ENCODE results near the gene CCDC136. TPM values are rescaled to one million over a fixed set of nuclear protein-coding genes. Genes with fewer than 3 reads are reported as not detected.

The CCDC136 gene
- total and polyA plus RNA-seq, 3 donors from 2014 or later: 265 to 564 (median 553) TPM

DNA sequence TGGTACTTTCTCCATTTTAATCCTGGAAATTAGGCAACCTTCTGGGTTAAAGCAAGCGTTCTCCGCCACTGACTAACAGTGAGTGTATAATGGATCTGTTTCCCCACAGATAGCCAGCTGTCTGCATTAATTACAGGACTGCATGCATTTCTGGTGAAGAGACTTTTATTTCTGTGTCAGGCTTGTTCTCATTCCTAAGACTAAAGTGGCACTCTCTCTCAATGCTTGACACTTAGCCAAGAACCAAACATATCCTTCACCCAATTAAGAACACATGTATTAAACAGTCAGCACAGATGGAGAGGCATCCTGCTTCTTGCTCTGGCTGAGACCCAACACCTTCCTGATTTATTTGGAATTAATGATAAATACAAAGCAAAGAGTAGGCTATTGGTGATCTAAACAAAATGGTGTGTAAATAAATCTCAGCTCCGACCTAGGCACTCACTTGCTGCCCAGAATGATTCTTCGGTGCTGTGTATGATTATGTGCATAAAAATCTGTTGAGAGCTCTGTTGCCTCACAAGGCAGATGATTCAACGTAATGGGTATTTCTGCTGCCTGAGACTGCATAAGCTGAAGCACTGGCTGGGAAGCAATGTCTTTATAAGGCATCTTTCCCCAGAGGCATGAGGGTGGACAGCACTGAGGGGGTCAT lies 35.8 kb upstream of the CCDC136 start:
- H3K4me1 ChIP-seq: no peaks in the 10 kb centered on the region
- H3K27ac ChIP-seq: no peak overlapping the region
- no peak for DNase-seq
- no peaks in the 10 kb centered on the region for H3K27me3 ChIP-seq
- H3K9me3 ChIP-seq: no peaks in the 10 kb centered on the region
- TF ChIP-seq, protein P1, sequence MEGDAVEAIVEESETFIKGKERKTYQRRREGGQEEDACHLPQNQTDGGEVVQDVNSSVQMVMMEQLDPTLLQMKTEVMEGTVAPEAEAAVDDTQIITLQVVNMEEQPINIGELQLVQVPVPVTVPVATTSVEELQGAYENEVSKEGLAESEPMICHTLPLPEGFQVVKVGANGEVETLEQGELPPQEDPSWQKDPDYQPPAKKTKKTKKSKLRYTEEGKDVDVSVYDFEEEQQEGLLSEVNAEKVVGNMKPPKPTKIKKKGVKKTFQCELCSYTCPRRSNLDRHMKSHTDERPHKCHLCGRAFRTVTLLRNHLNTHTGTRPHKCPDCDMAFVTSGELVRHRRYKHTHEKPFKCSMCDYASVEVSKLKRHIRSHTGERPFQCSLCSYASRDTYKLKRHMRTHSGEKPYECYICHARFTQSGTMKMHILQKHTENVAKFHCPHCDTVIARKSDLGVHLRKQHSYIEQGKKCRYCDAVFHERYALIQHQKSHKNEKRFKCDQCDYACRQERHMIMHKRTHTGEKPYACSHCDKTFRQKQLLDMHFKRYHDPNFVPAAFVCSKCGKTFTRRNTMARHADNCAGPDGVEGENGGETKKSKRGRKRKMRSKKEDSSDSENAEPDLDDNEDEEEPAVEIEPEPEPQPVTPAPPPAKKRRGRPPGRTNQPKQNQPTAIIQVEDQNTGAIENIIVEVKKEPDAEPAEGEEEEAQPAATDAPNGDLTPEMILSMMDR (IDR thresholded peaks at IDR 0.05): no peak
- no peak for TF ChIP-seq POLR2A (IDR thresholded peaks at IDR 0.05)
- 79 to 83% methylated on average over 5 of the region's 5 CpGs for WGBS, 2 donors
- no peak overlapping the region for H3K4me3 ChIP-seq
- no peaks in the 10 kb centered on the region for H3K36me3 ChIP-seq (ENCODE audit: low read depth, missing control alignments)
- intact Hi-C loops (cut with DNase I; ENCODE audit: low total_unique reads): no loop called here

DNA sequence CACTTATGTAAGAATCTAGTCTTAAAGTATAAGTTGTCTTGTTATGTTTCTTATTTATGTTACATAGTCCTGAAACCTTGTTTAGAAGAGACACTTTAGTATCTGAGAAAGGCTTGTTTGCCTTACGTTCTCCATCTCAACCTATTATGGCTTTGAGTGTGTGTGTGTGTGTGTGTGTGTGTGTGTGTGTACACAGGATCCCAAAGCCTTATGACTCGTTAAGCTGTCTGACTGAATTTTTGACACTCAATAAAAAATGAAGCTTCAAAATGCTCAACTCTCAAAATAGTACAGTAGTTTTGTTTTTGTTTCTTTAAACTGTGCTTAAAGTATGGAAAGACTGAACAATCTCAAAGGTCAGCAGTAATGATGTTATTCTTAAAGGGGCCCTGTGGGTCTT lies 34.6 kb upstream of the CCDC136 start:
- intact Hi-C loops (cut with DNase I; ENCODE audit: low total_unique reads): no loop called here
- Histone ChIP-seq H3K9me3 (no peaks in the 10 kb centered on the region), H3K36me3 (ENCODE audit: low read depth, missing control alignments) (no peaks in the 10 kb centered on the region), H3K4me1 (no peaks in the 10 kb centered on the region), H3K27ac (no peak overlapping the region), H3K4me3 (no peak overlapping the region), H3K27me3 (no peaks in the 10 kb centered on the region)
- no peak for TF ChIP-seq POLR2A (IDR thresholded peaks at IDR 0.05)
- TF ChIP-seq, protein P1 (IDR thresholded peaks at IDR 0.05): no peak
- DNase-seq: no peak
- 60 to 70% methylated on average over 2 of the region's 2 CpGs for WGBS, 2 donors

DNA sequence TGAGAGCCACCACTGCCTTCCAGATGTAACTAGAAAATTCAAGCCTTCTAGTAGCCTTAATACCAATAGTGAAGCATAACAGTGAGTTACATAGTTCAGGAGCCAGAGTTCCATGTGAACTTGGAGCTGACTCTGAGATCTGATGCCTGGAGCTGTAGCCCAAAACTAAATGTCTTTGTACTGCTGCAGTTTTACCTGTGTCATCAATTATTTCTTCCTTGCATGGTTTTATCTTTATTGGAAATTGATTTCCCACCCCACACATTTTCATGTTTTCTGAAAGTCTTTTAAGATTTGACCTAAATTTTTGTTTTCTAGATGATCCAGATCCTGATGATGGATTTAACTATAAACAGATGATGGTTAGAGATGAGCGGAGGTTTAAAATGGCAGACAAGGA lies 33.2 kb upstream of the CCDC136 start:
- H3K27me3 ChIP-seq: no peaks in the 10 kb centered on the region
- WGBS, 2 donors: 94 to 96% methylated on average over 1 of the region's 1 CpG
- TF ChIP-seq POLR2A (IDR thresholded peaks at IDR 0.05): no peak
- TF ChIP-seq, protein P1 (IDR thresholded peaks at IDR 0.05): no peak
- no peak overlapping the region for H3K27ac ChIP-seq
- no peak for DNase-seq
- H3K4me3 ChIP-seq: no peak overlapping the region
- H3K9me3 ChIP-seq: no peaks in the 10 kb centered on the region
- no peaks in the 10 kb centered on the region for H3K4me1 ChIP-seq
- intact Hi-C loops (cut with DNase I; ENCODE audit: low total_unique reads): no loop called here
- no peaks in the 10 kb centered on the region for H3K36me3 ChIP-seq (ENCODE audit: low read depth, missing control alignments)

- H3K4me3 ChIP-seq: no peak overlapping the region
- no peaks in the 10 kb centered on the region for H3K27me3 ChIP-seq
- no peak overlapping the region for H3K27ac ChIP-seq
- no peaks in the 10 kb centered on the region for H3K4me1 ChIP-seq
- TF ChIP-seq, protein P1 (IDR thresholded peaks at IDR 0.05): no peak
- TF ChIP-seq POLR2A (IDR thresholded peaks at IDR 0.05): no peak
- DNase-seq: no peak
- no peaks in the 10 kb centered on the region for H3K9me3 ChIP-seq
- intact Hi-C loops (cut with DNase I; ENCODE audit: low total_unique reads): no loop called here
- no peaks in the 10 kb centered on the region for H3K36me3 ChIP-seq (ENCODE audit: low read depth, missing control alignments)
These were observed 32.5 kb upstream of the CCDC136 start for GRCh38 chr7:128759242-128759641.

GRCh38 chr7:128763541-128763940 lies 28.2 kb upstream of the CCDC136 start:
- no peak for DNase-seq
- no peak overlapping the region for H3K27ac ChIP-seq
- H3K27me3 ChIP-seq: no peaks in the 10 kb centered on the region
- TF ChIP-seq, protein P1 (IDR thresholded peaks at IDR 0.05): no peak
- TF ChIP-seq POLR2A (IDR thresholded peaks at IDR 0.05): no peak
- intact Hi-C loops (cut with DNase I; ENCODE audit: low total_unique reads): loop anchor here (10.0 kb wide), 1 partner anchor 111 kb away; no protein-coding TSS in a partner anchor
- H3K4me3 ChIP-seq: no peak overlapping the region
- 81 to 84% methylated on average over 3 of the region's 3 CpGs for WGBS, 2 donors
- no peaks in the 10 kb centered on the region for H3K36me3 ChIP-seq (ENCODE audit: low read depth, missing control alignments)
- H3K9me3 ChIP-seq: no peaks in the 10 kb centered on the region
- H3K4me1 ChIP-seq: no peaks in the 10 kb centered on the region

Measured in testis (tissue), 3 donors.